ENCODE results near the gene ACSF2.

ACSF2 gene

GRCh38 chr17:50480854-50481490 lies 55.0 kb downstream of the ACSF2 start:
- Histone ChIP-seq H3K4me2 (ENCODE audit: low read depth, low read length, poor library complexity, severe bottlenecking) (no peak overlapping the region), H3K9me2 (replicated peaks; ENCODE audit: insufficient read depth, low read length) (no peaks in the 10 kb centered on the region), H3F3A (ENCODE audit: insufficient read depth) (peaks cover 24% of the 10 kb centered on the region), H3K27ac (ENCODE audit: low read depth, low read length) (peak overlapping the region; percentile 10; the same call in 1 of the 2 replicates), H3K9me3 (ENCODE audit: insufficient read depth, low read length) (no peaks in the 10 kb centered on the region), H3K9ac (ENCODE audit: low read length) (no peak overlapping the region), H3K79me2 (ENCODE audit: insufficient read depth, low read length) (no peaks in the 10 kb centered on the region), H3K36me3 (ENCODE audit: low read length) (no peaks in the 10 kb centered on the region), H4K20me1 (ENCODE audit: low read depth, low read length) (no peaks in the 10 kb centered on the region), H3K4me3 (ENCODE audit: insufficient read depth, low read length, poor library complexity, severe bottlenecking) (no peak overlapping the region), H2AFZ (ENCODE audit: low read depth, low read length, severe bottlenecking) (no peak overlapping the region), H3K27me3 (ENCODE audit: low read length) (no peaks in the 10 kb centered on the region)
- TF ChIP-seq CTCF (IDR thresholded peaks at IDR 0.05; ENCODE audit: insufficient read depth, low read length, poor library complexity, severe bottlenecking) (no peak), EZH2phosphoT487 (conservative IDR thresholded peaks at IDR 0.05; ENCODE audit: low read length) (no peak)

GRCh38 chr17:50481648-50482047 lies 55.6 kb downstream of the ACSF2 start:
- Histone ChIP-seq H3K79me2 (ENCODE audit: insufficient read depth, low read length) (no peaks in the 10 kb centered on the region), H3K36me3 (ENCODE audit: low read length) (no peaks in the 10 kb centered on the region), H3F3A (ENCODE audit: insufficient read depth) (peaks cover 24% of the 10 kb centered on the region), H2AFZ (ENCODE audit: low read depth, low read length, severe bottlenecking) (no peak overlapping the region), H3K9me3 (ENCODE audit: insufficient read depth, low read length) (no peaks in the 10 kb centered on the region), H4K20me1 (ENCODE audit: low read depth, low read length) (no peaks in the 10 kb centered on the region), H3K9ac (ENCODE audit: low read length) (no peak overlapping the region), H3K27me3 (ENCODE audit: low read length) (no peaks in the 10 kb centered on the region), H3K9me2 (replicated peaks; ENCODE audit: insufficient read depth, low read length) (no peaks in the 10 kb centered on the region), H3K4me2 (ENCODE audit: low read depth, low read length, poor library complexity, severe bottlenecking) (no peak overlapping the region), H3K4me3 (ENCODE audit: insufficient read depth, low read length, poor library complexity, severe bottlenecking) (no peak overlapping the region), H3K27ac (ENCODE audit: low read depth, low read length) (no peak overlapping the region)
- TF ChIP-seq CTCF (IDR thresholded peaks at IDR 0.05; ENCODE audit: insufficient read depth, low read length, poor library complexity, severe bottlenecking) (no peak), EZH2phosphoT487 (conservative IDR thresholded peaks at IDR 0.05; ENCODE audit: low read length) (no peak)

GRCh38 chr17:50482110-50482509 lies 56.1 kb downstream of the ACSF2 start:
- H3K9ac ChIP-seq (ENCODE audit: low read length), result no peak overlapping the region
- no peaks in the 10 kb centered on the region for H3K27me3 ChIP-seq (ENCODE audit: low read length)
- no peaks in the 10 kb centered on the region for H3K36me3 ChIP-seq (ENCODE audit: low read length)
- no peak overlapping the region for H3K27ac ChIP-seq (ENCODE audit: low read depth, low read length)
- no peak for TF ChIP-seq CTCF (IDR thresholded peaks at IDR 0.05; ENCODE audit: insufficient read depth, low read length, poor library complexity, severe bottlenecking)
- TF ChIP-seq EZH2phosphoT487 (conservative IDR thresholded peaks at IDR 0.05; ENCODE audit: low read length), result no peak
- peaks cover 24% of the 10 kb centered on the region for H3F3A ChIP-seq (ENCODE audit: insufficient read depth)
- H3K4me3 ChIP-seq (ENCODE audit: insufficient read depth, low read length, poor library complexity, severe bottlenecking), result no peak overlapping the region
- H3K9me2 ChIP-seq (replicated peaks; ENCODE audit: insufficient read depth, low read length), result no peaks in the 10 kb centered on the region
- no peak overlapping the region for H3K4me2 ChIP-seq (ENCODE audit: low read depth, low read length, poor library complexity, severe bottlenecking)
- H3K9me3 ChIP-seq (ENCODE audit: insufficient read depth, low read length), result no peaks in the 10 kb centered on the region
- H3K79me2 ChIP-seq (ENCODE audit: insufficient read depth, low read length), result no peaks in the 10 kb centered on the region
- no peak overlapping the region for H2AFZ ChIP-seq (ENCODE audit: low read depth, low read length, severe bottlenecking)
- no peaks in the 10 kb centered on the region for H4K20me1 ChIP-seq (ENCODE audit: low read depth, low read length)

All from SU-DHL-6 (cell line).